Measurements from ENCODE around the gene SLC44A3. TPM values are rescaled to one million over a fixed set of nuclear protein-coding genes. Genes with fewer than 3 reads are reported as not detected.

The SLC44A3 gene
- total RNA-seq, 5 donors from 2014 or later (not counting 1 experiment from before 2014, with no cell fraction given): 0.30 to 0.99 (median 0.74) TPM; not detected in 1

DNA sequence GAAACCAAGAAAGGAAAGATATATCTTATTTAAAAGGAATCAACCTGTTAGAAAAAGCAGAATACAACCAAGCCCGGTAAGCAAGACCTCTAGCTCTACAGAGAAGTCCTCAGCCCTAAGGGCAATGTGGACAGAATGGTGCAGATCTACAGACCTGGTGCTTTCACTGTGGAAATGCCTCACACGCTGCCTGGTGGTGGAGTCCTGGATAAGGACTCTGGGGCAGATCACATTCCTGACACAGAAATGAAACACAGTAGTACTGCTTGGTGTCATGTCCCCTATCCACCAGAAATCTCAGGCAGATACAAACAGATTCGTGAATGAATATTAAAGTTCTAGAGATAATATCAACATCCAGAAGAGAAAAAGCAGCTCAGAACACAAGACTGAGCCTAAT, 99.9 kb downstream of the SLC44A3 start:
- no peak overlapping the region for H3K4me3 Mint-ChIP-seq
- DNase-seq: no peak

DNA sequence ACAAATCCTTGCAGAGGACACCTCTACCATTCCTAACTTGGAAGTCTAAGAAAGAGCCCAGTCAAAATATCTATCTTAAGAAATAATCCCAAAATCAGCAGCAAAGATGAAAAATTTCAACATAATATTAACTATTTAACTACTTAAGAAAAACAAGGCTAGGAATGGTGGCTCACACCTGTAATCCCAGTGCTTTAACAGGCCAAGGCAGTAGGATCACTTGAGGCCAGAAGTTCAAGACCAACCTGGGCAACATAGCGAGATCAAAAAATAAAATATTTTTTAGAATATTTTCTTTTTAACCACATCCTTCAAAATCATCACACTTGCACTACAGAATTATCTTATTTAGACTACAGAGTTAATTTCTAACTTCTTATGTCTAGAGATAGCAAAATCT, 101.8 kb downstream of the SLC44A3 start:
- Mint-ChIP-seq H3K4me1 (peaks cover 15 to 20% (median 16%) of the 10 kb centered on the region in 3 donors), H3K27ac (no peak overlapping the region), H3K9me3 (no peaks in the 10 kb centered on the region)

More for the DNA sequence above, 99.9 kb downstream of the SLC44A3 start:
- ChIA-PET CTCF (interaction anchor here in 1 of 2 donors (1.3 kb wide), 1 partner anchor 41 kb away, joined by 3 read pairs; no protein-coding TSS in a partner anchor), POLR2A (no interaction called here)
- no peaks in the 10 kb centered on the region for H3K4me1 ChIP-seq (ENCODE audit: control insufficient read depth in 1 of 2, extremely low read depth in 1 of 2, insufficient read depth in 2 of 2, low read length in 2 of 2)
- no peaks in the 10 kb centered on the region for H3K9me3 ChIP-seq
- H3K36me3 Mint-ChIP-seq: peaks cover 3% of the 10 kb centered on the region
- H3K27me3 ChIP-seq (replicated peaks in 1 of 2; ENCODE audit: control insufficient read depth in 2 of 2, extremely low read depth in 1 of 2, insufficient read depth in 2 of 2, low read length in 1 of 2): peaks cover 2 to 4% of the 10 kb centered on the region in 2 experiments
- no peaks in the 10 kb centered on the region for H3K36me3 ChIP-seq (ENCODE audit: control insufficient read depth in 2 of 2, extremely low read depth in 1 of 2, insufficient read depth in 1 of 2, low read length in 1 of 2)
- no peak overlapping the region for H3K27ac ChIP-seq (ENCODE audit: low read length)
- ATAC-seq (replicated peaks in 1 of 4): no peak
- H3K4me3 ChIP-seq (ENCODE audit: control insufficient read depth in 1 of 2, extremely low read depth in 1 of 2, low read length in 1 of 2): no peak overlapping the region
- peaks cover 5 to 9% (median 5%) of the 10 kb centered on the region in 3 donors for H3K4me1 Mint-ChIP-seq
- 88% methylated on average over 1 of the region's 3 CpGs for WGBS (ENCODE audit: insufficient coverage)
- H3K27ac Mint-ChIP-seq: no peak overlapping the region
- H3K27me3 Mint-ChIP-seq: peaks cover 16 to 41% of the 10 kb centered on the region in 2 donors
- H3K9me3 Mint-ChIP-seq: no peaks in the 10 kb centered on the region

GRCh38 chr1:94922761-94923331, 102.7 kb downstream of the SLC44A3 start:
- H3K27me3 ChIP-seq (replicated peaks in 1 of 2; ENCODE audit: control insufficient read depth in 2 of 2, extremely low read depth in 1 of 2, insufficient read depth in 2 of 2, low read length in 1 of 2): peaks cover 6 to 24% of the 10 kb centered on the region in 2 experiments
- H3K36me3 ChIP-seq (ENCODE audit: control insufficient read depth in 2 of 2, extremely low read depth in 1 of 2, insufficient read depth in 1 of 2, low read length in 1 of 2): no peaks in the 10 kb centered on the region
- no peak for ATAC-seq (replicated peaks in 1 of 4)
- H3K4me3 ChIP-seq (ENCODE audit: control insufficient read depth in 1 of 2, extremely low read depth in 1 of 2, low read length in 1 of 2): no peak overlapping the region
- Mint-ChIP-seq H3K4me1 (peaks cover 19 to 26% (median 20%) of the 10 kb centered on the region in 3 donors), H3K36me3 (peaks cover 3% of the 10 kb centered on the region), H3K27ac (no peak overlapping the region), H3K27me3 (peaks cover 12 to 45% of the 10 kb centered on the region in 2 donors), H3K9me3 (no peaks in the 10 kb centered on the region), H3K4me3 (no peak overlapping the region)
- H3K27ac ChIP-seq (ENCODE audit: low read length): no peak overlapping the region
- H3K9me3 ChIP-seq: no peaks in the 10 kb centered on the region
- ChIA-PET CTCF (no interaction called here), POLR2A (no interaction called here)
- H3K4me1 ChIP-seq (ENCODE audit: control insufficient read depth in 1 of 2, extremely low read depth in 1 of 2, insufficient read depth in 2 of 2, low read length in 2 of 2): peaks cover 10 to 15% of the 10 kb centered on the region in 2 experiments
- WGBS (ENCODE audit: insufficient coverage): 64% methylated on average over 3 of the region's 8 CpGs
- DNase-seq: no peak

More for the DNA sequence above, 101.8 kb downstream of the SLC44A3 start:
- Mint-ChIP-seq H3K4me3 (no peak overlapping the region), H3K27me3 (peaks cover 12 to 41% of the 10 kb centered on the region in 2 donors), H3K36me3 (peaks cover 3% of the 10 kb centered on the region)
- DNase-seq (no peak), ATAC-seq (replicated peaks in 1 of 4) (no peak)
- Histone ChIP-seq H3K36me3 (ENCODE audit: control insufficient read depth in 2 of 2, extremely low read depth in 1 of 2, insufficient read depth in 1 of 2, low read length in 1 of 2) (no peaks in the 10 kb centered on the region), H3K4me3 (ENCODE audit: control insufficient read depth in 1 of 2, extremely low read depth in 1 of 2, low read length in 1 of 2) (no peak overlapping the region), H3K27me3 (replicated peaks in 1 of 2; ENCODE audit: control insufficient read depth in 2 of 2, extremely low read depth in 1 of 2, insufficient read depth in 2 of 2, low read length in 1 of 2) (peaks cover 6 to 19% of the 10 kb centered on the region in 2 experiments), H3K4me1 (ENCODE audit: control insufficient read depth in 1 of 2, extremely low read depth in 1 of 2, insufficient read depth in 2 of 2, low read length in 2 of 2) (peaks cover 8 to 15% of the 10 kb centered on the region in 2 experiments), H3K27ac (ENCODE audit: low read length) (no peak overlapping the region), H3K9me3 (no peaks in the 10 kb centered on the region)
- ChIA-PET POLR2A (no interaction called here), CTCF (no interaction called here)
- no CpG with 5 or more reads among the region's 1 CpG for WGBS (ENCODE audit: insufficient coverage)

DNA sequence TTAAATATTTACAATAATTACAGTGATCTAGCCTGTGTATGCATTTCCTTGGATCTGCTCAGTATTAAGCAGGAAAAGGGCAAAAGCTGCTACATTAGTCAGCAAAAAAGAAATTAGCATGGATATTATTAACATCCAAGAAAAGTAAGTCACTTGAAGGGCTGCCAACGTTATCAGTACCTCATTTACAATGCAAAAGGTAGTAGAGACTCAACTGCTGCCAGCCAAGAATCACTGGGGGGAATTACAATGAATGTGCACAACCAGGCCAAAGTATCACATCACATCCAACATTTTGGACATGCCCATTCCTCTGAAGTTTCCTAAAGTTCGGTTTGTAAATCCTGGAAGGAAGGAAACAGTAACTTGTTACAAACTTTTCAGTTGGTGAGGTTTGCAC, 104.8 kb downstream of the SLC44A3 start:
- Mint-ChIP-seq H3K27ac (no peak overlapping the region), H3K4me1 (peaks cover 22 to 29% (median 24%) of the 10 kb centered on the region in 3 donors), H3K27me3 (peaks cover 12 to 49% of the 10 kb centered on the region in 2 donors), H3K4me3 (peak overlapping the region in 2 of 3 donors; percentile 6 to 88), H3K9me3 (no peaks in the 10 kb centered on the region), H3K36me3 (peaks cover 3% of the 10 kb centered on the region)
- ChIA-PET POLR2A (no interaction called here), CTCF (no interaction called here)
- DNase-seq (no peak), ATAC-seq (replicated peaks in 1 of 4) (no peak)
- Histone ChIP-seq H3K4me1 (ENCODE audit: control insufficient read depth in 1 of 2, extremely low read depth in 1 of 2, insufficient read depth in 2 of 2, low read length in 2 of 2) (peaks cover 10 to 15% of the 10 kb centered on the region in 2 experiments), H3K9me3 (no peaks in the 10 kb centered on the region), H3K27me3 (replicated peaks in 1 of 2; ENCODE audit: control insufficient read depth in 2 of 2, extremely low read depth in 1 of 2, insufficient read depth in 2 of 2, low read length in 1 of 2) (peaks cover 8 to 27% of the 10 kb centered on the region in 2 experiments), H3K27ac (ENCODE audit: low read length) (no peak overlapping the region), H3K4me3 (ENCODE audit: control insufficient read depth in 1 of 2, extremely low read depth in 1 of 2, low read length in 1 of 2) (no peak overlapping the region), H3K36me3 (ENCODE audit: control insufficient read depth in 2 of 2, extremely low read depth in 1 of 2, insufficient read depth in 1 of 2, low read length in 1 of 2) (no peaks in the 10 kb centered on the region)
- no CpG with 5 or more reads among the region's 2 CpGs for WGBS (ENCODE audit: insufficient coverage)

GRCh38 chr1:94925561-94926125, 105.5 kb downstream of the SLC44A3 start:
- H3K4me3 ChIP-seq (ENCODE audit: control insufficient read depth in 1 of 2, extremely low read depth in 1 of 2, low read length in 1 of 2): peak overlapping the region; percentile 50 to 71
- H3K36me3 ChIP-seq (ENCODE audit: control insufficient read depth in 2 of 2, extremely low read depth in 1 of 2, insufficient read depth in 1 of 2, low read length in 1 of 2): no peaks in the 10 kb centered on the region
- H3K36me3 Mint-ChIP-seq: peaks cover 3% of the 10 kb centered on the region
- no peaks in the 10 kb centered on the region for H3K9me3 ChIP-seq
- H3K27ac ChIP-seq (ENCODE audit: low read length): no peak overlapping the region
- H3K9me3 Mint-ChIP-seq: no peaks in the 10 kb centered on the region
- CTCF ChIA-PET: no interaction called here
- peak overlapping the region; percentile 82 to 88 (median 87) for H3K4me3 Mint-ChIP-seq
- POLR2A ChIA-PET: no interaction called here
- H3K4me1 ChIP-seq (ENCODE audit: control insufficient read depth in 1 of 2, extremely low read depth in 1 of 2, insufficient read depth in 2 of 2, low read length in 2 of 2): peaks cover 10 to 15% of the 10 kb centered on the region in 2 experiments
- peak overlapping the region in 1 of 2 donors; percentile 54 for H3K27ac Mint-ChIP-seq
- 18% methylated on average over 19 of the region's 23 CpGs for WGBS (ENCODE audit: insufficient coverage)
- peaks cover 22 to 29% (median 24%) of the 10 kb centered on the region in 3 donors for H3K4me1 Mint-ChIP-seq
- H3K27me3 Mint-ChIP-seq: peaks cover 12 to 49% of the 10 kb centered on the region in 2 donors
- ATAC-seq (replicated peaks in 1 of 4) (no peak), DNase-seq (peak in 3 of 35 experiments; percentile 1 to 6 (median 5))
- peaks cover 8 to 27% of the 10 kb centered on the region in 2 experiments for H3K27me3 ChIP-seq (replicated peaks in 1 of 2; ENCODE audit: control insufficient read depth in 2 of 2, extremely low read depth in 1 of 2, insufficient read depth in 2 of 2, low read length in 1 of 2)

DNA sequence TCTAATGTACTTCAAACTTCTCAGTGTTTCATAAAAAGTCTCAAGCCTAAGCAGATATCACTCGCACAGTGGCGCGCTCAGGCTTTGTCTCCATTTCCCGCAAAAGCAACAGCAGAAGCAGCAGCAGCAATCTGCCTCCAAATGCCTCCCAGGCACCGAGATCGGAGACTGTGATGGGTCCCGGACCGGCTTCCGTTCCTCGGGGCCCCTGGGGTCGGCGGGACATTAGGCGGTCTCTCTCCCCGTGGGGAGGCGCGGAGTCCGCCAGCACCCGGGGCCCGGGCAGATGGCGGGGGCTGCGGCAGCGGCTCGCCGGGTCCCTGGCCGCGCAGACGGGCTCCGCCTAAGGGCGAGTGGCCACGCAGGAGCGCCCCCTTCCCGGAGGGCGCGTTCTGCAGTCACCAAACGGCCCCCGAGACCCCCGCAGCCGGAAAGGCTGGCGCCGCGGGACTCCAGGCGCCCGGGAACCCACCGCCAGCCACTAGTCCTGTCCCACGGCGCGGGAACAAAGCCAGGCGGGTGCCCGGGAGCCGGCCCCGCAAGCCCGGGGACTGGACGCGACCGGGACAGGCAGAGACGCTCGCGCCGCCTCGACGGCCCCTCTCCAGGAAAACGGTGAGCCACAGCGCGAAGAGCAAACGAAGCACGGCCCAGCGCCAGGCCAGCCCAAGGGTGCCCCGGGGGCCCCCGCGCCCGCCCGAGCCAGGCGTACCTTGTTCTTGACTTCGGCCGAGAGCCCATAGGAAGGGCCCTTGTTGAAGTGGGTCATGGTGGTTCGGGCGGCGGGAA, 106.2 kb downstream of the SLC44A3 start:
- Mint-ChIP-seq H3K36me3 (peaks cover 3% of the 10 kb centered on the region), H3K9me3 (no peaks in the 10 kb centered on the region), H3K4me3 (peak overlapping the region; percentile 82 to 88 (median 87)), H3K4me1 (peaks cover 22 to 29% (median 24%) of the 10 kb centered on the region in 3 donors), H3K27me3 (peaks cover 12 to 48% of the 10 kb centered on the region in 2 donors), H3K27ac (peak overlapping the region in 1 of 2 donors; percentile 54)
- H3K4me3 ChIP-seq (ENCODE audit: control insufficient read depth in 1 of 2, extremely low read depth in 1 of 2, low read length in 1 of 2): peak overlapping the region; percentile 50 to 71
- H3K9me3 ChIP-seq: no peaks in the 10 kb centered on the region
- H3K4me1 ChIP-seq (ENCODE audit: control insufficient read depth in 1 of 2, extremely low read depth in 1 of 2, insufficient read depth in 2 of 2, low read length in 2 of 2): peaks cover 10 to 15% of the 10 kb centered on the region in 2 experiments
- WGBS (ENCODE audit: insufficient coverage): 2% methylated on average over 78 of the region's 78 CpGs
- ChIA-PET POLR2A (no interaction called here), CTCF (no interaction called here)
- peaks cover 8 to 27% of the 10 kb centered on the region in 2 experiments for H3K27me3 ChIP-seq (replicated peaks in 1 of 2; ENCODE audit: control insufficient read depth in 2 of 2, extremely low read depth in 1 of 2, insufficient read depth in 2 of 2, low read length in 1 of 2)
- ATAC-seq (replicated peaks in 1 of 4) (peak; percentile 18 to 45 (median 35)), DNase-seq (peak in 23 of 35 experiments; percentile 0 to 40 (median 17))
- no peaks in the 10 kb centered on the region for H3K36me3 ChIP-seq (ENCODE audit: control insufficient read depth in 2 of 2, extremely low read depth in 1 of 2, insufficient read depth in 1 of 2, low read length in 1 of 2)
- H3K27ac ChIP-seq (ENCODE audit: low read length): no peak overlapping the region
